Caki2 (cell line): Measurements from ENCODE around the gene LAMC3. TPM values are rescaled to one million over a fixed set of nuclear protein-coding genes. Genes with fewer than 3 reads are reported as not detected.

Source experiments
- DNase-seq: peaks from one replicate; pipeline ENCODE4 v3.0.0-alpha.2; 2015; ENCODE audit warnings: low read depth
- in situ Hi-C: cut with HindIII; loops from 2 replicates; pipeline ENCODE4 v1.10.0; 2016; ENCODE audit warnings: low sequenced_read_pairs, low pct_unique_long_range_greater_than_20kb, mixed read lengths
- total RNA-seq: library from RNA; depleted of rRNA; stranded (reverse); fragments of >200 nt; shearing (Covaris generic); gene quantifications from 2 replicates; pipeline ENCODE4 v1.2.3, GENCODE V29; 2014; ENCODE audit warnings: low replicate concordance

LAMC3 gene
- total RNA-seq, 1 experiment from 2014 or later = 15.2 TPM

DNA sequence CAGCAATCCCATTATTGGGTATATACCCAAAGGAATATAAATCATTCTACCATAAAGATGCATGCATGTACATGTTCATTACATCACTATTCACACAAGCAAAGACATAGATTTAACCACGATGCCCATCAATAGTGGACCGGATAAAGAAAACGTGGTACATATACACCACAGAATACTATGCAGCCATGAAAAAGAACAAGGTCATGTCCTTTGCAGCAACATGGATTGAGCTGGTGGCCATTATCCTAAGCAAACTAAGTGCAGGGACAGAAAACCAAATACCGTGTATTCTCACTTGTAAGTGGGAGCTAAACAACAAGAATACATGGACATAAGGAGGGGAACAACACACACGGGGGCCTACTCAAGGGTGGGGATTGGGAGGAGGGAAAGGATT is 33.8 kb upstream of the LAMC3 start:
- no peak for DNase-seq
- in situ Hi-C loops = no loop called here

DNA sequence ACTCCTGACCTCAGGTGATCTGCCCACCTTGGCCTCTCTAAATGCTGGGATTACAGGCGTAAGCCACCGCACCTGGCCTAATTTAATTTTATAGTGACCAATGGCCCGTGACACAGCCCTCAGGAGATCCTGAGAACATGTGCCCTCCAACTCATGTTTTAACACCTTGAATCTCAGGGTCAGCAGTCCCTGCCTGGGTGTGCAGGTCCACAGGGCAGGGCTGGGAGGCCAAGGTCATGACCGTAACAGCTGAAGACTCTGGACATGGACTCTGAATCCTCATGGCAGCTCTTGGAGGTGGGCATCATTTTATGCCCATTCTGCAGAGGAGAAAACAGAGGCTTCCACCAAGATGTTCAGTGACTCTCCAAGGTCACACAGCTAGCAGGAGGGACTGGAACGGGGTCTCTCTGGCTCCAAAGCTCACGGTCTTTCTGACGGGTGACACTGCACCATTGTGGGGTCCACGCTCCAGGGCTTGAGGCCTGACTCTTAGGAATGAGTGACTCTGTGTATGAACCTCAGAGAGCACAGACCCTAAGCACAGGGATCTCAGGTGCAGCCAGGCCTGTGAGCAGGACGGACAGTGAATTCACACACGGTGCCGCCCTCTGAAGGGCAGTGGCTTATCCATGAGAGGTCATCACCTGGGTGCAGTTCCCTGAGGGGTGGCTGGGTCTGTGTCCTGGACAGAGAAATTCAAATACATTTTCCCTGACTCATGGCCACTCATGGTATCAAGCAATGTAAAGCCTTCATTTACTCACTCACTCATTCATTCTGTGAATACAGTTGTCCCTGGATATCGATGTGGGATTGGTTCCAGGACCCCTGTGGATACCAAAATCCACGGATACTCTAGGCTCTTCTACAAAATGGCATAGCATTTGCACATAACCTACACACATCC is 32.8 kb upstream of the LAMC3 start:
- in situ Hi-C loops = no loop called here

DNA sequence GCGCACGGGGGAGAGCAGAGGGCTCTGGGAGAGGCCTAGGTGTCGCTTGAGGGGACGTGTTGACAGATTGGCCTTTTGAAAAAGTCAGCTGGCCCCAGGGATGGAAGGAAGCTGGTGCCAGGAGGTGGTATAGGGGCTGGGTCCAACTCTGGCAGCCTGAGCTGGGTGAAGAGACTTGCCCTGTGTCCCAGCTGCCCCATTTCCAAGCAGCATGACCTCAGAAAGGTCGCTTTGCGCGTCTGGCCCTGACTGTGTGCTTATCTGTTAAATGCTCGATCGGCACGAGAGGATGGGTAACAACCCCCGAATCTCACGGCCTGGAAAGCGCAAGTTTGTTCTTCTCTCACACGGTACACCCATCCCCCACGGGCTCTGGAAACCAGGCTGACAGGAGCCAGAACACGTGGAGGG is 31.2 kb upstream of the LAMC3 start:
- no peak for DNase-seq
- in situ Hi-C loops = no loop called here

More for the DNA sequence above, 32.8 kb upstream of the LAMC3 start:
- DNase-seq = no peak

DNA sequence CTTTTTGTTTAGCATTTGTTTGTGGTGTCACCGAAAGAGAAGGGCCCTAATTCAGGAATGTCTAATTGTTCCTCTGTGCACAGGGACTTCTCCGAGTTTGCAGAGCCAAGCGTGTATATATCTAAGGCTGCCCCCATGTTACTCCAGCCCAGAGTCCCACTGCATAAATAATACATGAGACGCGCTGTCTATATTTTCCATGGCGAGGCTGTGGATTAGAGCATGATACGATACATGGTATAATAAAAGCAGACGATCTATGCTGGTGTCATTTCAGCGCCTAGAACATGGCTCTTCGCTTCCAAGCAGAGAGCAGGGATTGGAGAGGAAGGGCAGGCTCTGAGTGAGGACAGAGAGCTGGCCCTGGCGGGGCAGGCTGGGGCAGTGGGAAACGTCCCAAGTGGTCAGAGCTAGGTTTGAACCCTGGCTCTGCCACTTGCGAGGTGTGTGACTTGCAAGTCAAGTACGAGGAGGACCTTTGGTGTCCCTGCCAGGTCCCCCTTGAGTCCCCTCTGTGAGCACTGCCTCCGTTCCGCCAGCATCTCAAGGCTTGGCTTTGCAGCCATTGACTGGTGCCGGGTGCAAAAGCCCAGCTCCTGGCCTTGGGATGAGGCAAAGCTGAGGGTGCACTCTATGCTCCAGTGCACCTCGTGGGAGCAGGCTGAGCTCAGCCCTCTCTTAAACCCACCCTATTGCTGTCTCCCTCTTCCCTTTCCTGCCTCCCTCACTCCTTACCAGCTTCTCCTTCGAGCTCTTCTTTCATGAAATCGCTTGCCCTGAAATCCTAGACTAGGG is 29.2 kb upstream of the LAMC3 start:
- no peak for DNase-seq
- in situ Hi-C loops = no loop called here

- no peak for DNase-seq
- in situ Hi-C loops = no loop called here
These were observed 28.4 kb upstream of the LAMC3 start for GRCh38 chr9:130980526-130980925.

GRCh38 chr9:130981002-130981755 is 27.8 kb upstream of the LAMC3 start:
- no peak for DNase-seq
- in situ Hi-C loops = no loop called here

DNA sequence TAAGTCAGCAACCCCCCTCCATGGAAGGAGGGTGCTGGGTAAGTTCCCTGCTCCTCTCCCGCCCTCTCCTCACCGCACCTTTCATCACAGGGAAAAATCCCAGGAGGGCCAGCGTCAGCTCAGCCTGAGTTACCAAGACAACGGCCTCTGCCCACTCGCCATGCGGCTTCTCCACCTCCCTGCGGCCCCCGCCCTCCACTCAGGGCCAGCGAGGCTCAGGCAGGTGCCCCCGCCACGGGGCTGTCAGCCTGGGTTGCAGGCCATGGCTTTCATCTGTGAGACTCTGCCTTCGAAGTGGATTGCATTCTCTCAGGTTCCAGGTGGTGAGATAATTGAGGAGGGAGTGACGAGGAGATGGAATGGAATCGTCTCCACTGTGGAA is 27.2 kb upstream of the LAMC3 start:
- in situ Hi-C loops = no loop called here
- no peak for DNase-seq

GRCh38 chr9:130982636-130983358 is 26.2 kb upstream of the LAMC3 start:
- no peak for DNase-seq
- in situ Hi-C loops = no loop called here

DNA sequence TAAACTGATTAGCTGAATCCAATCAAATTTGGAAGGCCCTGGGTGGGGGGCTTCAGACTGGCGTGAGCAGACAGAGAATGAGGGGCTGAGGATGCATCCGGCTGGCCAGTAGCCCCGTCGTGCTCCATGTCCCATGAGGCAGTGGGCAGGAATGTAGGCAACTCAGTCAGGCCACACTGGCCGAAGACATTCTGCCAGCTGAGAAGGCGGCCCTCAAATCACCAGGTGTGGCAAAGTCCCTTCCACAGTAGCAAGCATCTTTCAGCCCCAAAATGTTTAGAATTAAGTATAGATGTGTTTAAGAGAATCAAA is 25.7 kb upstream of the LAMC3 start:
- DNase-seq = no peak
- in situ Hi-C loops = no loop called here

GRCh38 chr9:130983970-130984369 is 25.0 kb upstream of the LAMC3 start:
- DNase-seq = no peak
- in situ Hi-C loops = no loop called here

- DNase-seq = no peak
- in situ Hi-C loops = no loop called here
These were observed 24.5 kb upstream of the LAMC3 start for GRCh38 chr9:130984521-130984920.

- in situ Hi-C loops = no loop called here
These were observed 23.9 kb upstream of the LAMC3 start for GRCh38 chr9:130985029-130985428.

DNA sequence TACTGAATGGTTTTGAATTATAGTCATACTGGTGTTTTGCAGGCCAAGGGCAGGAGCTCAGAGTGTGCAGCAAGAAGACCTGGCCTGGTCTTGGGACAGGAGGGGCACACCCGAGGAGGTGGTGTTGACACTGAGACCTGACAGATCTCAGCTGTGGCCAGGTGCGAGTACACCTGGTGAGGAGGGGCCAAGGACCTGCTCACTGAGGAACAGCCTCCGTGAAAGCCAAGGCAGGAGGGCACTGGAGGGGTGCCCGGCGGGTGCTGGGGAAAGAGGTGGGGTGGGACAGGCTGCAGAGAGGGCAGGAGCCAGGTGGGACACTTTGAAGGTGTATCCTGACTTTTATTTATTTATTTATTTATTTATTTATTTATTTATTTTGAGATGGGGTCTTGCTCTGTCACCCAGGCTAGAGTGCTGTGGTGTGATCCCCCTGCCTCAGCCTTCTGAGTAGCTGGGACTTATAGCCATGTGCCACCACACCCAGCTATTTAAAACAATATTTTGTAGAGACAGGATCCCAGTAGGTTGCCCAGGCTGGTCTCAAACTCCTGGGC is 23.3 kb upstream of the LAMC3 start:
- no peak for DNase-seq
- in situ Hi-C loops = no loop called here

More at GRCh38 chr9:130985029-130985428, 23.9 kb upstream of the LAMC3 start:
- no peak for DNase-seq

- no peak for DNase-seq
- in situ Hi-C loops = no loop called here
These were observed 22.5 kb upstream of the LAMC3 start for GRCh38 chr9:130986356-130986965.

DNA sequence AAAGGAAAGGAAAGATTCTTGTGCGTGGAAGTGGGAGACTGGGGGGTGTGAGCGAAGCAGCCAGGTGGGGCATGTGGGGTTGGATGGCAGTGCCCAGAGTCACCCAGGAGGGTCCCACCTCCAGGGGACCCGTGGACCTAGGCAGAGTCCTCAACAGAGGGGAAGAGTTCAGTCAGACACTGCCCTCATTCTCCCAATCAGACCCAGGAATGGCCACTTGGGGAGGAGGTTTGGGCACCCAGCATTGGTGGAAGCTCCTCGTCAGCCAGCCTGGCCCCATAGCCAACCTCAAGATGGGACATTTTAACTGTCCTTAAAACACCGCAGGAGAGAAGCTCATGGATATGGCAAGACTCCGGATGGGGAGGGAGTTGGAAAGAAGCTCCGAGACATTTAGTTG is 21.9 kb upstream of the LAMC3 start:
- in situ Hi-C loops = no loop called here
- DNase-seq = no peak

DNA sequence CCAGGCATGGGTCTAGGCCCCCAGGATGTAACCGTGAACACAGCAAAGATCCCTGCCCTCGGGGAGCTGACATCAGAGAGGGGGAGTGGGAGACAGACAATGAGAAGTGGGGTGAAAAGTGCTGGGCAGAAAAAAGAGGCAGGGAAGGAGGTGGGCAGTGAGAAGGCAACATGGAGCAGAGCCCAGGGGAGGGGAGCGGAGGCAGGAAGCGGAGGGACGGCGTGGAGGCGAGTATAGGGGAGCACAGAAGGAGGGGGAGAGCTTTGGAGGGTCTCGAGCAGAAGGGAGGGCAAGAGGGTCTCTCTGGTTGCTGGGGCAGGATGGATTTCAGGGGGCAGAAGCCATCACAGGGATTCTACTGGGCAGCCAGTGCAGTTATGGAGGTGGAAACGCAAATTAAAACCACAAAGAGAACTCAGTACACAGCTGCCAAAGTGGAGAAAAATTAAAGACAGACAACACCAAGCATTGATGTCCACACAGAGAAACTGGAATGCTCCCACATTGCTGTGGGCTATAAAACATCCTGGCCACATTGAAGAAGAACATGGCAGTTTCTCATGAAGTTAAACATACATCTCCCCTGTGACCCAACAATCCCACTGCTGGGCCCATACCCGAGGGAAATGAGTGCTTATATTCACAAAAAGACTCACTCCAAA is 21.1 kb upstream of the LAMC3 start:
- in situ Hi-C loops = no loop called here
- DNase-seq = no peak

- DNase-seq = no peak
- in situ Hi-C loops = no loop called here
These were observed 20.6 kb upstream of the LAMC3 start for GRCh38 chr9:130988400-130988747.
